K562 (cell line): ENCODE measurements around the gene LMBRD1. TPM values are rescaled to one million over a fixed set of nuclear protein-coding genes. Genes with fewer than 3 reads are reported as not detected.

Source experiments
- ATAC-seq: fragments of 200-7000 bp; cut with Tn5 transposase; 3 replicates; pipeline ENCODE4 v1.9.1; 2020; ENCODE audit warnings: moderate library complexity
- BruUV-seq: library from RNA; stranded (reverse); fragments of 400-500 nt; replicated peaks from 2 replicates; lab custom pipeline; 2021; lab: Mats Ljungman, UMichigan
- CTCF ChIA-PET: fragments of 300-600 bp; formaldehyde crosslinking; extraction: SDS; loops from one replicate; lab custom pipeline; 2021; ENCODE audit warnings: low intra/inter-chr PET ratio; lab: Yijun Ruan, JAX
- POLR2A ChIA-PET: fragments of 300-600, 350-650 bp; sonication (Branson Sonifier 250); formaldehyde crosslinking; extraction: SDS; loops from one replicate; lab custom pipeline; 2021; ENCODE audit warnings: antibody characterized with exemption, inconsistent platforms; lab: Yijun Ruan, JAX
- DNase-seq, 4 experiments: peaks; one replicate each; pipeline versions ENCODE4 v3.0.0 to v3.0.0-alpha.2; 2011 to 2018; ENCODE audit warnings: low spot score in 3 of 4, mixed read lengths in 3 of 4; ENCODE audit errors: extremely low read depth in 1 of 4
- FAIRE-seq: peaks from 2 replicates; lab custom pipeline; 2011; peaks lifted over from hg19 to GRCh38; lab: Jason Lieb, UNC
- H2AFZ ChIP-seq: 2 replicates; pipeline ENCODE4 v1.6.0; 2011; ENCODE audit warnings: low read depth, low read length, control low read depth, inconsistent platforms
- H3K27ac ChIP-seq: fragments of 200-600 bp; 3 replicates; pipeline ENCODE4 v1.8.0; 2011; ENCODE audit warnings: low read depth, mild to moderate bottlenecking, control low read depth, inconsistent platforms, low read length, moderate library complexity, mixed read lengths; ENCODE audit errors: extremely low read depth
- H3K27me3 ChIP-seq, 2 experiments: fragments of 300-600 bp in 1 of 2; 2 replicates in 1 of 2; 3 replicates in 1 of 2; pipeline versions ENCODE4 v1.6.0 to v1.8.0; 2011; ENCODE audit warnings: inconsistent platforms in 2 of 2, low read length in 2 of 2, mild to moderate bottlenecking in 1 of 2, mixed read lengths in 1 of 2, moderate library complexity in 1 of 2; ENCODE audit not compliant: control insufficient read depth in 2 of 2, insufficient read depth in 2 of 2
- H3K36me3 ChIP-seq: fragments of 300-600 bp; 3 replicates; pipeline ENCODE4 v1.8.0; 2011; ENCODE audit warnings: mild to moderate bottlenecking, low read length, inconsistent platforms; ENCODE audit not compliant: control insufficient read depth, insufficient read depth
- H3K4me1 ChIP-seq, 2 experiments: fragments of 200-600 bp in 1 of 2; replicated peaks in 1 of 2; 2 replicates in 1 of 2; 3 replicates in 1 of 2; pipeline versions ENCODE4 v1.5.1 to v1.8.0; 2011; ENCODE audit warnings: inconsistent platforms in 2 of 2, low read length in 2 of 2, mild to moderate bottlenecking in 1 of 2, mixed read lengths in 1 of 2, moderate library complexity in 1 of 2; ENCODE audit not compliant: control insufficient read depth in 2 of 2, insufficient read depth in 2 of 2
- H3K4me2 ChIP-seq: 2 replicates; pipeline ENCODE4 v1.6.1; 2011; ENCODE audit warnings: low read length, control low read depth, inconsistent platforms, mixed read lengths; ENCODE audit not compliant: insufficient read depth
- H3K4me3 ChIP-seq: fragments of 200-600 bp; sonication (generic), shearing (Covaris generic); 2 replicates; pipeline ENCODE4 v1.5.1; 2016; ENCODE audit warnings: control low read depth, inconsistent platforms
- H3K79me2 ChIP-seq: fragments of 200-600 bp; 3 replicates; pipeline ENCODE4 v1.8.0; 2011; ENCODE audit warnings: low read length, inconsistent platforms; ENCODE audit not compliant: control insufficient read depth, insufficient read depth
- H3K9ac ChIP-seq, 2 experiments: 2 replicates each; pipeline versions ENCODE4 v1.6.0 to v1.6.1; 2011; ENCODE audit warnings: low read depth in 2 of 2, low read length in 2 of 2, control low read depth in 1 of 2, inconsistent platforms in 1 of 2, mild to moderate bottlenecking in 1 of 2, mixed read lengths in 1 of 2; ENCODE audit not compliant: insufficient read depth in 1 of 2
- H3K9me1 ChIP-seq: one replicate; pipeline ENCODE4 v1.6.0; 2011; ENCODE audit warnings: inconsistent platforms, mild to moderate bottlenecking, low read length, moderate library complexity; ENCODE audit not compliant: control insufficient read depth, insufficient read depth
- H3K9me3 ChIP-seq: replicated peaks from 2 replicates; pipeline ENCODE4 v1.5.1; 2011; ENCODE audit warnings: low read depth, low read length, inconsistent platforms; ENCODE audit not compliant: control insufficient read depth, insufficient read depth
- H4K20me1 ChIP-seq: replicated peaks from 2 replicates; pipeline ENCODE4 v1.6.1; 2011; ENCODE audit warnings: low read length, inconsistent platforms, mixed read lengths; ENCODE audit not compliant: control insufficient read depth, insufficient read depth
- CCAR2 ChIP-seq: fragments of 200-400 bp; formaldehyde crosslinking; IDR thresholded peaks from 2 replicates; pipeline ENCODE4 v1.6.1; 2017; ENCODE audit warnings: mild to moderate bottlenecking, low read depth, low read length
- NEUROD1 ChIP-seq: fragments of 150-350 bp; IDR thresholded peaks from 2 replicates; pipeline ENCODE4 v1.6.1; 2014; ENCODE audit warnings: borderline replicate concordance, low read length, low read depth; ENCODE audit not compliant: partially characterized antibody
- TGIF2 ChIP-seq: sonication (generic); formaldehyde crosslinking; IDR thresholded peaks from 2 replicates; pipeline ENCODE4 v1.8.1; 2022; ENCODE audit warnings: mild to moderate bottlenecking, missing genetic modification reagents, moderate library complexity
- ZFP30 ChIP-seq: fragments of 250-450 bp; sonication (Bioruptor Pico); IDR thresholded peaks from 2 replicates; pipeline ENCODE4 v1.8.0; 2022; ENCODE audit warnings: moderate library complexity, mild to moderate bottlenecking, inconsistent platforms, borderline replicate concordance
- ZNF354B ChIP-seq: fragments of 250-450 bp; sonication (Bioruptor Pico); IDR thresholded peaks from 2 replicates; pipeline ENCODE4 v1.4.0; 2020
- ZNF512 ChIP-seq: IDR thresholded peaks from 2 replicates; pipeline ENCODE4 v1.6.1; 2016; ENCODE audit warnings: missing genetic modification characterization, missing compliant biosample characterization
- WGBS: fragments of 100-300 bp; shearing (Covaris generic); methylation state at CpG from one replicate; pipeline ENCODE4 v1.1.6; 2016; ENCODE audit warnings: low coverage, mixed read lengths; ENCODE audit not compliant: insufficient coverage; ENCODE audit errors: missing lambda C conversion rate; 5-methylcytosine and 5-hydroxymethylcytosine counted together
- in situ Hi-C: fragments of 300-500 bp; cut with MboI; formaldehyde crosslinking; loops from 4 replicates; pipeline ENCODE4 v1.15.0; 2018; ENCODE audit warnings: inconsistent platforms, mixed read lengths
- intact Hi-C: fragments of 100-400 bp; cut with micrococcal nuclease; formaldehyde crosslinking; loops from 2 replicates; pipeline ENCODE4 v1.14.2; 2022
- polyA plus RNA-seq, 8 experiments: library from polyadenylated mRNA; depleted of rRNA in 4 of 8; stranded (reverse) in 5 of 8; unstranded in 3 of 8; fragments of >200 nt; fragmentation: Nextera tagmentation in 2 of 8; fragmentation: Illumina TruSeq in 1 of 8; extraction: Ambion mirVana in 2 of 8; extraction: Trizol in 1 of 8; gene quantifications; 2 replicates each; pipeline versions ENCODE4 v1.2.1 to v1.2.3, GENCODE V29; 2011 to 2014; ENCODE audit warnings: inconsistent platforms in 1 of 8, missing spikeins in 1 of 8
- total RNA-seq, 7 experiments: library from RNA; depleted of rRNA in 6 of 7; stranded (reverse); fragments of >200 nt in 6 of 7; fragmentation: Illumina TruSeq in 2 of 7; extraction: Trizol in 2 of 7; gene quantifications; 2 replicates each; pipeline versions ENCODE4 v1.2.1 to v1.2.3, GENCODE V29; 2011 to 2021; ENCODE audit warnings: low replicate concordance in 1 of 7

The LMBRD1 gene
- total and polyA plus RNA-seq, 9 of the 15 experiments (the other 6 are each of a cell fraction or from before 2014, with no cell fraction given): 14.0 to 85.2 (median 26.5) TPM

DNA sequence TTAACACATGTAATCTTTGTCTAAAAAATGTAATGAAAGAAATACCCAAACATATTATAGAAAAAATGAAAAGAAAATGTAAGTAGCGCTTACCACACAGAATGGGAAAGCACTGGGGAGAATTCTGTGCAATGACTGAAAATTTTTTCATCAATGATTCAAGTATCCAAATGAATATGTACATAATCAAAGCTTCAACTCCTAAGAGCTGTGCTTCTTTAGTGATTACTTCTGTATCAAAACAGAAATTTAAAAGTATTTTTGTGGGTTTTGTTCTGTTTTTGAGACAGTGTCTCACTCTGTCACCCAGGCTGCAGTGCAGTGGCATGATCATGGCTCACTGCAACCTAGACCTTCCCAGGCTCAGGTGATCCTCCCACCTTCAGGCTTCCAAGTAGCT lies 13.7 kb downstream of the LMBRD1 start:
- POLR2A ChIA-PET: interaction anchor here (0.6 kb wide), 1 partner anchor 14 kb away, joined by 3 read pairs; no protein-coding TSS in a partner anchor
- CTCF ChIA-PET: no interaction called here

More for the DNA sequence above, 13.7 kb downstream of the LMBRD1 start:
- H3K36me3 ChIP-seq: peaks cover 8% of the 10 kb centered on the region; the same call in 2 of the 3 replicates
- peaks cover 44% of the 10 kb centered on the region for H3K79me2 ChIP-seq
- no peak overlapping the region for H2AFZ ChIP-seq
- no peak overlapping the region for H3K9ac ChIP-seq
- in situ Hi-C loops (no loop called here), intact Hi-C loops (no loop called here)
- H3K9me1 ChIP-seq: no peaks in the 10 kb centered on the region
- H3K4me3 ChIP-seq: no peak overlapping the region
- FAIRE-seq (no peak), DNase-seq (no peak), ATAC-seq (no peak)
- no peak overlapping the region for H3K4me2 ChIP-seq
- no TSS peak for BruUV-seq
- no peak overlapping the region for H3K27ac ChIP-seq
- peaks cover 0 to 13% of the 10 kb centered on the region in 2 experiments; a peak in 3 of 5 replicates for H3K4me1 ChIP-seq
- no peaks in the 10 kb centered on the region for H3K27me3 ChIP-seq
- no peak for TF ChIP-seq TGIF2 (CRISPR knock-in tag)
- no peak for TF ChIP-seq ZNF354B (CRISPR knock-in tag)
- no peak for TF ChIP-seq ZFP30
- no peak for TF ChIP-seq CCAR2
- no peak for TF ChIP-seq ZNF512 (tag)
- TF ChIP-seq NEUROD1: no peak
- H3K9me3 ChIP-seq: no peaks in the 10 kb centered on the region
- no peaks in the 10 kb centered on the region for H4K20me1 ChIP-seq
- WGBS: 94% methylated on average over 1 of the region's 1 CpG
